OCI-LY3 (cell line): ENCODE results near the gene HACD2.

Source experiments
- H2AFZ ChIP-seq: fragments of 200-600, 300-600 bp; shearing (Covaris generic); 2 replicates; pipeline ENCODE4 v1.6.0; 2014; ENCODE audit warnings: antibody characterized with exemption, low read depth, low read length
- H3K27ac ChIP-seq: fragments of 200-600, 300-600 bp; sonication (generic); 2 replicates; pipeline ENCODE4 v1.5.1; 2014; ENCODE audit warnings: mild to moderate bottlenecking, low read length, moderate library complexity, mixed read lengths
- H3K27me3 ChIP-seq: fragments of 200-600, 300-600 bp; sonication (generic); 2 replicates; pipeline ENCODE4 v1.6.1; 2014; ENCODE audit warnings: low read depth, low read length, mixed read lengths
- H3K36me3 ChIP-seq: fragments of 200-600, 300-600 bp; sonication (generic); replicated peaks from 2 replicates; pipeline ENCODE3; 2014; ENCODE audit warnings: low read depth, low read length, mixed read lengths
- H3K4me1 ChIP-seq: fragments of 300-600, 200-600 bp; sonication (generic); 2 replicates; pipeline ENCODE4 v1.6.1; 2014; ENCODE audit warnings: low read length, mixed read lengths
- H3K4me2 ChIP-seq: fragments of 200-600, 300-600 bp; sonication (generic); 2 replicates; pipeline ENCODE4 v1.6.1; 2014; ENCODE audit warnings: low read length, mixed read lengths
- H3K4me3 ChIP-seq: fragments of 300-600, 200-600 bp; sonication (generic); 2 replicates; pipeline ENCODE4 v1.5.1; 2014; ENCODE audit warnings: antibody characterized with exemption, mild to moderate bottlenecking, low read length, moderate library complexity
- H3K79me2 ChIP-seq: fragments of 300-600, 200-600 bp; shearing (Covaris generic); 2 replicates; pipeline ENCODE4 v1.6.1; 2014; ENCODE audit warnings: mild to moderate bottlenecking, low read length, mixed read lengths
- H3K9ac ChIP-seq: fragments of 300-600, 200-600 bp; shearing (Covaris generic); 2 replicates; pipeline ENCODE4 v1.6.0; 2014; ENCODE audit warnings: mild to moderate bottlenecking, low read length, moderate library complexity
- H3K9me3 ChIP-seq: fragments of 200-600, 300-600 bp; shearing (Covaris generic); 2 replicates; pipeline ENCODE4 v1.6.1; 2014; ENCODE audit warnings: low read length, mixed read lengths; ENCODE audit not compliant: insufficient read depth
- H4K20me1 ChIP-seq: fragments of 200-600, 300-600 bp; sonication (generic); 2 replicates; pipeline ENCODE4 v1.6.1; 2016; ENCODE audit warnings: low read length, mixed read lengths; ENCODE audit not compliant: insufficient read depth
- EZH2phosphoT487 ChIP-seq: fragments of 200-600 bp; shearing (Covaris generic); IDR thresholded peaks from 2 replicates; pipeline ENCODE4 v1.6.1; 2018; ENCODE audit warnings: antibody characterized with exemption, mixed run types, low read depth
- TF ChIP-seq, protein P1 (sequence below): fragments of 200-600, 300-600 bp; sonication (generic); IDR thresholded peaks from 2 replicates; pipeline ENCODE4 v1.5.1; 2014; ENCODE audit warnings: antibody characterized with exemption, low read length, low read depth

Gene HACD2

GRCh38 chr3:123522320-123523022, 62.4 kb downstream of the HACD2 start:
- peaks cover 4% of the 10 kb centered on the region; the same call in 1 of the 2 replicates for H4K20me1 ChIP-seq
- H3K36me3 ChIP-seq, result peaks cover 11% of the 10 kb centered on the region
- no peaks in the 10 kb centered on the region for H3K9me3 ChIP-seq
- TF ChIP-seq, protein P1, sequence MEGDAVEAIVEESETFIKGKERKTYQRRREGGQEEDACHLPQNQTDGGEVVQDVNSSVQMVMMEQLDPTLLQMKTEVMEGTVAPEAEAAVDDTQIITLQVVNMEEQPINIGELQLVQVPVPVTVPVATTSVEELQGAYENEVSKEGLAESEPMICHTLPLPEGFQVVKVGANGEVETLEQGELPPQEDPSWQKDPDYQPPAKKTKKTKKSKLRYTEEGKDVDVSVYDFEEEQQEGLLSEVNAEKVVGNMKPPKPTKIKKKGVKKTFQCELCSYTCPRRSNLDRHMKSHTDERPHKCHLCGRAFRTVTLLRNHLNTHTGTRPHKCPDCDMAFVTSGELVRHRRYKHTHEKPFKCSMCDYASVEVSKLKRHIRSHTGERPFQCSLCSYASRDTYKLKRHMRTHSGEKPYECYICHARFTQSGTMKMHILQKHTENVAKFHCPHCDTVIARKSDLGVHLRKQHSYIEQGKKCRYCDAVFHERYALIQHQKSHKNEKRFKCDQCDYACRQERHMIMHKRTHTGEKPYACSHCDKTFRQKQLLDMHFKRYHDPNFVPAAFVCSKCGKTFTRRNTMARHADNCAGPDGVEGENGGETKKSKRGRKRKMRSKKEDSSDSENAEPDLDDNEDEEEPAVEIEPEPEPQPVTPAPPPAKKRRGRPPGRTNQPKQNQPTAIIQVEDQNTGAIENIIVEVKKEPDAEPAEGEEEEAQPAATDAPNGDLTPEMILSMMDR, result no peak
- no peak for TF ChIP-seq EZH2phosphoT487
- no peak overlapping the region for H3K27ac ChIP-seq
- H3K4me2 ChIP-seq, result no peak overlapping the region
- no peak overlapping the region for H3K4me3 ChIP-seq
- no peak overlapping the region for H3K9ac ChIP-seq
- H3K4me1 ChIP-seq, result peaks cover 5% of the 10 kb centered on the region
- no peak overlapping the region for H2AFZ ChIP-seq
- no peaks in the 10 kb centered on the region for H3K27me3 ChIP-seq
- H3K79me2 ChIP-seq, result no peaks in the 10 kb centered on the region

DNA sequence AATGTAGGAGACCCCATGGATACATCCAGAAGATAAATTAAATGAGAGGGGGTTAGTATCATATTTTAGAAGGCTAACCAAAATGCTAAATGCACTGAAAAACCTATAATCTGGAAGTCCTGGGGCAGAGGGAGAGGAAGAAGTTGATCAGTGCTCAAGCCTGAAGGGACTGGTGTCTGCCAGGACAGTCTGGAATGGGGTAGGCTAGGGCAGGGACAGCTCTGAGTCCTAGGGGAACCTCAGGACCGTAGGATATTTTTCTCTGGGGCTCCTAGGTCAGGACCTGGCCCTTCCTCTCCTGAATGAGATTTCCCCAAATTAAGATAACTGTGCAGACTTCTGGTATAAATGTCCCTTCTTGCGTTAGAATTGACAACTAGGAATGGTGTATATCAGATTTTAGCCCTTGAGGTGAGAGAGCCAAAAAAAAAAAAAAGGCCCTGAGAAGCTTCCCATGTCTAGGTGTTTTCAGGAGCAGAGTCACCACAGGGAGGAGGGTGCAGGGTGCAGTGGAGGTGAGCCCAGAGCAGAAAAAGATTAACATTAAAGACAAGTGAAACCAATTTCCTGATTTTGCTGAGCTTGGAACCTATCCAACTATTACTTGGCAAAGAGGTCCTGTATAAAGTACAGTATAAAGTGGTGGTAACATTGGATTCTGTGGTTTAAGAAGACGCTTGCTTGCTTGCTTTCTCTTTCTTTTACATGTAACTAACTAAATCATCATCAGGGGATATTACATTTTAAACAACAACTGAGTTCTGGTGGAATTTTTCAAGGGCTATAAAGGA, 63.5 kb downstream of the HACD2 start:
- H3K9me3 ChIP-seq, result no peaks in the 10 kb centered on the region
- no peak for TF ChIP-seq EZH2phosphoT487
- TF ChIP-seq, protein P1, result no peak
- H4K20me1 ChIP-seq, result peaks cover 4% of the 10 kb centered on the region; the same call in 1 of the 2 replicates

GRCh38 chr3:123520656-123521055, 64.2 kb downstream of the HACD2 start:
- no peaks in the 10 kb centered on the region for H3K79me2 ChIP-seq
- TF ChIP-seq, protein P1, result no peak
- TF ChIP-seq EZH2phosphoT487, result no peak
- no peaks in the 10 kb centered on the region for H3K27me3 ChIP-seq
- peaks cover 3% of the 10 kb centered on the region for H3K36me3 ChIP-seq
- H3K4me3 ChIP-seq, result no peak overlapping the region
- peaks cover 4% of the 10 kb centered on the region; the same call in 1 of the 2 replicates for H4K20me1 ChIP-seq
- no peaks in the 10 kb centered on the region for H3K9me3 ChIP-seq
- no peak overlapping the region for H3K9ac ChIP-seq
- peaks cover 5% of the 10 kb centered on the region for H3K4me1 ChIP-seq
- H2AFZ ChIP-seq, result no peak overlapping the region
- no peak overlapping the region for H3K27ac ChIP-seq
- H3K4me2 ChIP-seq, result no peak overlapping the region

More for the DNA sequence above, 63.5 kb downstream of the HACD2 start:
- H3K4me1 ChIP-seq, result peaks cover 5% of the 10 kb centered on the region
- no peak overlapping the region for H3K27ac ChIP-seq
- no peak overlapping the region for H2AFZ ChIP-seq
- H3K4me3 ChIP-seq, result no peak overlapping the region
- H3K27me3 ChIP-seq, result no peaks in the 10 kb centered on the region
- no peak overlapping the region for H3K9ac ChIP-seq
- no peaks in the 10 kb centered on the region for H3K79me2 ChIP-seq
- peaks cover 3% of the 10 kb centered on the region for H3K36me3 ChIP-seq
- H3K4me2 ChIP-seq, result no peak overlapping the region

DNA sequence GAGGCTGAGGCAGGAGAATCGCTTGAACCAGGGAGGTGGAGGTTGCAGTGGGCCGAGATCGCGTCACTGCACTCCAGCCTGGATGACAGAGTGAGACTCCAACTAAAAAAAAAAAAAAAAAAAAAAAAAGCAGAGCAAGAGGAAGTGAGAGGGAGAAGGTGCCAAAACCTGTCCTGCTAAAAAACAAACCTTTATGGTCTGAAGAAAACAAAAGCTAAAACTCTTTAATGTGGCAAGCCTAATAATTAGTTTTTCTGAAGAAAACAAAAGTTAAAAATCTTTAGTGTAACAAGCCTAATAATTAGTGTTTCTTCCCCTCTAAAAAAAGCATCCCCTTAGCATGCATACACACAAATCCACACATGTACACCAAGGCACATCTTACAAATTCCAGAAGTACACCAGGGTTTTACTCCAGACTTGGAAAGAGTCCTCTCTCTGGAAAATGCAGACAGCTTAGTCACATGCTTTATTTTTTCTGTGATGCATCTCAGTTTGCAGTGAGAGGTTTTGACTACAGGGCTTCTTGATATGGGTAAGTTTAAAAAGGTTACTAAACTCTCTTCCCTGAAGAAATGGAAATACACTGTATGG, 65.9 kb downstream of the HACD2 start:
- no peaks in the 10 kb centered on the region for H3K79me2 ChIP-seq
- no peak overlapping the region for H3K9ac ChIP-seq
- TF ChIP-seq, protein P1, result no peak
- no peak for TF ChIP-seq EZH2phosphoT487
- no peaks in the 10 kb centered on the region for H3K9me3 ChIP-seq
- no peak overlapping the region for H3K27ac ChIP-seq
- H3K27me3 ChIP-seq, result no peaks in the 10 kb centered on the region
- no peak overlapping the region for H3K4me3 ChIP-seq
- H3K4me2 ChIP-seq, result no peak overlapping the region
- H4K20me1 ChIP-seq, result peaks cover 4% of the 10 kb centered on the region; the same call in 1 of the 2 replicates
- H3K36me3 ChIP-seq, result peaks cover 3% of the 10 kb centered on the region
- H2AFZ ChIP-seq, result no peak overlapping the region
- peaks cover 5% of the 10 kb centered on the region for H3K4me1 ChIP-seq
